ENCODE data around the gene SMO. TPM values are rescaled to one million over a fixed set of nuclear protein-coding genes. Genes with fewer than 3 reads are reported as not detected.
A peak's percentile ranks its signal among the peaks of the same experiment; 100 is the strongest.
"Not testable (repeated sequence)": the region's sequence is repeated elsewhere in the genome, so short reads cannot be mapped to it uniquely, and the experiment has no call there.

Gene SMO
- total RNA-seq, 1 experiment from 2014 or later, result 0.24 TPM

DNA sequence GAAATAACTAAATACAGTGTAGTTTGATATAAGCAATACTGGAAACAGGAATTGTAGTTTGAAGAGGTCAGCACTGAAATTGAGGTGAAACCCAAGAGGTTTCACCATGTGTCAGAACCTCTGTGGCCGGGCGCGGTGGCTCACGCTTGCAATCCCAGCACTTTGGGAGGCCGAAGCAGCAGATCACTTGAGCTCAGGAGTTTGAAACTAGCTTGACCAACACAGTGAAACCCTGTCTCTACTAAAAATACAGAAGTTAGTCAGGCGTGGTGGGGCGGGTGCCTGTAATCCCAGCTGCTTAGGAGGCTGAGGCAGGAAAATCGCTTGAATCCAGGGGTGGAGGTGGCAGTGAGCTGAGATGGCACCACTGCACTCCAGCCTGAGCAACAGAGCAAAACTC lies 50.1 kb downstream of the SMO start:
- DNase-seq (ENCODE audit: low read depth), result no peak

DNA sequence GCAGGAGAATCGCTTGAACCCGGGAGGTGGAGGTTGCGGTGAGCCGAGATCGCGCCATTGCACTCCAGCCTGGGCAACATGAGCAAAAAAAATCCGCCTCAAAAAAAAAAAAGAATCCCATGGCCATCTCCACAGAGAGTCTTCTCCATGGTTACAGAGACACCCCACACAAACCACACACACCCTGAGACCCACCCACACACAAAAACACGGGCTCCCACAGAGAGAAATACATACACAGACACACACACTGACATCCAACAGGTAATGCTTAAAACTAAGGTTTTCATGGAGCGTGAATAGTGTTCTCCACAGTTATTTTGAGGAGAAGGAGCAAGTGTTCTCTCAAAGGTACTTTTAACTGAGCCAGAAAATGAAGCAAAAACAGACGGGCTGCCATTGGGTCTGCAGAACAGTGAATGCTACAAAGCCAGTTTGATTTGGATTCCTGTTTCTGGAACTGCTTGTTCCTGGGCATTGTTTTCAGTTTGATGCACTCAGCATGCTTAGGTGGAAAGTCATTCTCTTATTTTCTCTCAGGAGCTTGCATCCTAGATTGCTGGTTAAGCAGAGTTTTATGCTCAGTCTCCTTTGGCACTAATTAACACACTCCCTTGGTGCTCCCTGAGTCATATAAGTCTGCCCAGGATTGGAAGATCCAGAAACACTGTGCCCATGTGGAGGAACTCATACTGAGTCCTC lies 51.8 kb downstream of the SMO start:
- no peak for DNase-seq (ENCODE audit: low read depth)

DNA sequence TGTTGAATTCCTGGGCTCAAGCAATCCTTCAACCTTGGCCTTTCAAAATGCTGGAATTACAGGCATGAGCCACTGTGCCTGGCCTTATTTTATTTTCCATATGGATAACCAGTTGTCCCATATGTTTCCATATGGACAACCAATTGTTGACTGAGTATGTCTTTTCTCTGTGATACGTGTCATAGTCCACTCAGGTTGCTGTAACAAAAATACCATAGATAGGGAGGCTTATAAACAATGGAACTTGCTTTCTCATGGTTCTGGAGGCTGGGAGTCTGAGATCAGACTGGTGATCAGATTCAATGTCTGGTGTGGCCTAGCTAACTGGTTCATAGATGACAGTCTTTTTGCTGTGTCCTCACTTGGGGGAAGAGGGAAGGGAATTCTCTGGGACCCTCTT lies 55.8 kb downstream of the SMO start:
- DNase-seq (ENCODE audit: low read depth), result no peak

DNA sequence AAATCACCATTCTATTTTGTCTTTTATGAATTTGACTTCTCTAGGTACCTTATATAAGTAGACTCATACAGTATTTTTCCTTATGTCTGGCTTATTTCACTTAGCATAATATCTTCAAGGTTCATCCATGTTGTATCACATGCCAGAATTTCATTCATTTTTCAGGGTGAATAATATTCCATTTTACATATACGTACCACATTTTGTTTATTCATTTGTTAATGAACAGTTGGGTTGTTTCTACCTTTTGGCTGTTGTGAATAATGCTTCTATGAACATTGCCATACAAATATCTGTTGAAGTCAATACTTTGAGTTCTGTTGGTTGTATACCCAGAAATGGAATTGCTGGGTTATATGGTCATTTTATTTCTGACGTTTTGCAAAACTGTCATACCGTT lies 57.1 kb downstream of the SMO start:
- DNase-seq (ENCODE audit: low read depth), result no peak

DNA sequence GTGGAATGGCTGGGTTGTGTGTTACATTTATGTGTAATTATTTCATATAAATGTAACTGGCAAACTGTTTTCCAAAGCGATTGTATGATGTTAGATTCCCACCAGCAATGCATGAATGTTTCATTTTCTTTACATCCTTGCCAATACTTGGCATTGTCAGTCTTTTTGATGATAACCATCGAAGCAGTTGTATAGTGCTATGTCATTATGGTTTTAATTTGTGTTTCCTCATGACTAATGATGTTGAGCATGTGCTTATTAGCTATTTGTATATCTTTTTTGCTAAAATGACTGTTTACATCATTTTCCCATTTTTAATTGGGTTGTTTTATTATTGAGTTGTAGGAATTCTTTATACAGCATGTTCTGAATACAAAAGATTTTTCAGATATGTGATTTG lies 58.7 kb downstream of the SMO start:
- DNase-seq (ENCODE audit: low read depth), result no peak

DNA sequence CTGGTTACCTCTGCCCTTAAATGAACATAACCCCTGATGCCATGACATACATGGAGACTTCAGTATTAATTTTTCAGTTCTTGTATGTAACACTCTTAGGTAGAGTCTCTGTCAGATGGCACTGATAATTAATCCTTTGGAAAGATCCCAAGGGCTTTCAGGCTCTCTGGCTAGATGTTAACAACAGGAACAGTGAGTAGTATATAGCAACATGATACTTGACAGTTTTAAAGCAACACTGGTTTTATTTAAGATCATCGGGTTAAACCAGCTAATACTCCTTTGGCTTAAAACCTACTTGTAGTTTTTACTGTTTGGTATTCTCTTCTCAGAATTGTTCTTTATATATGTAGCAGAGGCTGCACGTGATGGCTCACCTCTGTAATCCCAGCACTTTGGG lies 63.7 kb downstream of the SMO start:
- DNase-seq (ENCODE audit: low read depth), result no peak

DNA sequence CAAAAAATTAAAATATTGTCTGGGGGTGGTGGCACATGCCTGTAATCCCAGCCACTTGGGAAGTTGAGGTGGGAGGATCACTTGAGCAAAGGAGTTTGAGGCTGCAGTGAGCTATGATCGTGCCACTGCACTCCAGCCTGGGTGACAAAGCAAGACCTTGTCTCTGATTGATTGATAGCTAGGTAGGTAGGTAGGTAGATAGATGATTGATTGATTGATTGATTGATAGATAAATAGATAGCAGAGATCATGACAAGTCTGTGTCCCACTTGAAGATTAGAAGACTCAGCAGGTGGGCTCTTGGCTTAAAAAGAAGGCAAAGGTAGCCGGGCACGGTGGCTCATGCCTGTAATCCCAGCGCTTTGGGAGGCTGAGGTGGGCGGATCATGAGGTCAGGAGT lies 64.2 kb downstream of the SMO start:
- DNase-seq (ENCODE audit: low read depth), result not testable (repeated sequence)

DNA sequence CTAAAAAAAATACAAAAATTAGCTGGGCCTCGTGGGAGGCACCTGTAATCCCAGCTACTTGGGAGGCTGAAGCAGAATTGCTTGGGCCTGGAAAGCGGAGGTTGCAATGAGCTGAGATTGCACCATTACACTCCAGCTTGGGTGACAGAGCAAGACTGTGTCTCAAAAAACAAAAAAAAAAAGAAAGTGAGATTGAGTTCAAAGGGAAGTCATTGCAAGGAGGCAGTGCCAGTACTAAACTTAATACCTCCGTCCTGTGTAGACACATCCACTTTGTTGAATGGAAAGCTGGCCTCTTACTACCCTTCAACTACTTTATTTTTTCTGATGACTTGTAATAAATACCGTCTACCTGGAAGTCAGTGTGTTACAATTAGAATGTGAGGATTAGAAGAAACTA lies 67.4 kb downstream of the SMO start:
- DNase-seq (ENCODE audit: low read depth), result no peak

DNA sequence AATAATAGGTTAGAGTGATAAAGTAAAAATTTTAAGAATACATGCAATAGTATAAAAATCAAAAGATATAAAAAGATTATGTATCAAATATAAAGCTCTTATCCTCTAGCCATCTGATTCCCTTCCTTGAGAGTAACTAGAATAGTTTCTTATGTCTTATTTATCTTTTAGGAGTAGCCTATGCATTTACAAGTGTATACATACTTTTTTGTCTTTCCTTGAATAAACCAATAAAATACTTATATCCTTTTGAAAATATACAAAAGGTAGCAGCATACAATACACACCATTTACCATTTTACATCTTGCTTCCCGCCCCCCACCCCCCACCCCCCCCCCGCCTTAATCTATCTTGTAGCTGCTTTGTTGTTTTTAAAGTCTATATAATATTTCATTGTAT lies 67.8 kb downstream of the SMO start:
- no peak for DNase-seq (ENCODE audit: low read depth)

DNA sequence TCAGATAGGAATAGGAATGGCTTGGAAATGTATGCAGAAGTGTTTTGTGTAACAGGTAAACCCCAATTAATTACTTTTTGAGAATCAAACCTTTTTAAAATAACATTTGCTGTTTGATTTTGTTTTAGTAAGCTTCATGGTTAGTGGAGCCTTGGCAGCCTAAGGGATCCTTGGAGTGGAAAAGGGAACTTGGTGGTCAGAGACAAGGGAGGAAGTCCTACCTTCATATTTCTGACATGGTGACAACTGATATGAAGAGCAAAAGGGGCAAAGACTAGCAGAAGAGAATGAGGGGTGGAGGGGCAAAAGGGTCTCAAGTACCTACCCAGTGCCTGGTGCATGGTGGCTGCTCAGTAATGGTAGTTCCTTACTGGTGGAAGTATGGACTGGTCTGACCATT lies 68.7 kb downstream of the SMO start:
- DNase-seq (ENCODE audit: low read depth), result no peak

DNA sequence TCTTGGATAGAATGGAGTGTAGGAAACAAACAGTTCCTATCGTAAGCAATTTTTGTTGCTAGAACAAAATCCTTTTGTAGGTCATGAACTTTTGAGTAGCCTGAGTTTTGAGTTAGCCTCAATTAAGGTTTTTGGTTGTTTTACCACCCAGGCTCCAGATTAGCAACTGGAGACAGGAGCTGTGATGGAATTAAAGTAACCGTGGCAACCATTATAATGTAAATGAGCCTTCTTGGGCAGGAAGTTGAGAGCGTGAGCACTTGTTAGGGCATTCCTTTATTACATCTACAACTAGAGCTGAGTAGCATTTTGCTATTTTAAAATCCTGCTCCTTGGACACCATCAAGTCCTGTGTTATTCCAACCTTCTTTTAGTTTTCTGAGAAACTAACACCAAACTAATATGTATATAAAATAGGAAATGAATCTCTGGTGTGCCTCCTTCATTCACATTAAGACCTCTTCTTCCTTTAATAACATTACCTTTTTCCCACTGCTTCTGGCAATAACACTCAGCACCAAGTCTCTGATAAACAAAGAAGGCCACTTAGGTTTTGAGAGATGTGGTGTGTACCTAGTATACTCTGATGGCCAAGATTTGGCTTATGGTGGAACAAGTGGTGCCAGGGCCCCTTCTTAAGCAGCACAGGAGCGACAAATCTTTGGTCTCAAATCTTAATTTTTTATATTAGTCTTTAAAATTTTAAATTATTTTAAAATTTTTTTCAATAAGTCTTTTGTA lies 70.4 kb downstream of the SMO start:
- no peak for DNase-seq (ENCODE audit: low read depth)

DNA sequence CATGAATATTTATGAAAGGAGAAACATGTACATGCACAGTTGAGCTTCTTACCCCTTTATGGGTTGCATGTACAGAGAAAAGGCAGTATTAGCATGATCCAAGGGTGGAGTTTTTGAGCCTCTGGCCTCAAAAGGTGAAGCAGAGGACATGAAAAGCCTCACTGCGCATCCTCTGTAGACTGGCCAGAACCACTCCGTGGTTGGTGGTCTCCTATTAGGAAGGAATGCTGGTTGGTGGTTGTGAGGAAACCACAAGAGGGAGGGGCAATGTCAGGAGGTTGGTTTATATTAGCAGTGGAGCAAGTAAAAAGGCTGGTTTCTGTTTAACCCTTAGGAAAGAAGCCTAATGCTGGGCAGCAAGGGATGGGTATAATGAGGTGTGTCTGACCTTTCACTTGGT lies 73.9 kb downstream of the SMO start:
- peak; percentile 37 for DNase-seq (ENCODE audit: low read depth)

Other genes with a start within 250 kb of the SMO start
- 53.4 and 59.0 TPM in 2 replicates for gene TNPO3, start 133.5 kb upstream of the SMO start, total RNA-seq (2014; rRNA removed; shearing (Covaris generic))
- 1.1 and 2.1 TPM in 2 replicates for gene TSPAN33, start 43.9 kb upstream of the SMO start, total RNA-seq (2014; rRNA removed; shearing (Covaris generic))
- 9.8 and 10.0 TPM in 2 replicates for gene AHCYL2, start 36.4 kb downstream of the SMO start, total RNA-seq (2014; rRNA removed; shearing (Covaris generic))
- 6.4 and 7.8 TPM in 2 replicates for gene STRIP2, start 245.8 kb downstream of the SMO start, total RNA-seq (2014; rRNA removed; shearing (Covaris generic))

All from RPMI7951 (cell line).